HG03280 (cell line): Measurements from ENCODE around the gene PANK3.
"Not testable (repeated sequence)": the region's sequence is repeated elsewhere in the genome, so short reads cannot be mapped to it uniquely, and the experiment has no call there.

Experiments
- ATAC-seq: cut with Tn5 transposase; IDR thresholded peaks from one replicate; pipeline ENCODE4 v1.9.1; 2021; ENCODE audit warnings: mild to moderate bottlenecking, moderate library complexity; ENCODE audit not compliant: unreplicated experiment

The PANK3 gene

GRCh38 chr5:168596122-168596521 lies 17.0 kb upstream of the PANK3 start:
- not testable (repeated sequence) for ATAC-seq

GRCh38 chr5:168592014-168592368 lies 12.8 kb upstream of the PANK3 start:
- no peak for ATAC-seq

DNA sequence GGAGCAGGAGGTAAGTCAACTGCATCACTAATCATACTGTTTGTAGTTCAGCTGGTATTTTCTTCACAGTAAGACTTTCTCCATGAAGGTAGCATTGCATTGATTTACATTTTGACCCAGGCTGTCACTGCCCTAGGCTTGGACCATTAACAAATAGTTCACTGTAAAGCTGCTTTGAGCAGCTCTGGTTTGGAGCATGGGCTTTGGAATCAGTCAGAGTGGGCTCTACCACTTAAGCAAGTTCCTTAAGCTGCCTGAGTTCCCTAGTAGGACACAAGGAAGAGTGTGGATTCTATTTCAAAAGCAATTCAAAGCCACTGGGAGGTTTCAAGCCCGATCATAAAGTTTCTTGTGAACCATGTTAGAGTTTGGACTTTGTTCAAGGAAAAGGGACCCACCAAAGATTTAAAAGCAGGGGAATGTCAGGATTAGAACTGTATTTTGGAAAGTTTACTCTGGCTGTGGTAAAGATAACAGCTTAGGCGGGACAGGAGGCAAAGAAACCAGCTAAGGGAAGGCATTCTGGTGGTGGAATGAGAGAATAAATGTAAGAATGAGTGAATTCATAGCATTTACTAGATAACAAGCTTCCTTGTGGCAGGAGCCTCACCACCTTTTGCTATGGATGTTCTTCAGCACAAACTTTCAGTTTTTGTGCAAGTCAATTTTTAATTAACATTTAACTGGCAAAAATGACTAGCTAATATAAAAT lies 12.3 kb upstream of the PANK3 start:
- ATAC-seq = no peak

DNA sequence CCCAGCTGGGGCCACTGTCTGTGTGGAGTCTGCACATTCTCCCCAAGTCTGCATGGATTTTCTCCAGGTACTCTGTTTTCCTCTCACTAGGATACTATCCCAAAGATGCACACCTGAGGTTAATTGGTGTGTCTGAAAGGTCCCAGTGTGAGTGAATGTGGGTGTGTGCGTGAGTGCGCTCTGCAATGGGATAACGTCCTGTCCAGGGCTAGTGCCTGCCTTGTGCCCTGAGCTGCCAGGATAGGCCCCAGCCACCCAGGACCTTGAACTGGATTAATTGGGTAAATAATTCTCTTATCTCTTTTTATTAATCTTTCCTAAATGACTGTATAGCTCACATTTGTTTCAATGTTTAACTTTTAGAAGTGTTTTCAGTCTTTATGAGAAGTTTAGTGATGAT lies 11.5 kb upstream of the PANK3 start:
- no peak for ATAC-seq

GRCh38 chr5:168587987-168588386 lies 8.8 kb upstream of the PANK3 start:
- ATAC-seq = no peak

- no peak for ATAC-seq
These were observed 6.1 kb upstream of the PANK3 start for GRCh38 chr5:168585119-168585856.

- ATAC-seq = peak; percentile 23
These were observed 4.7 kb upstream of the PANK3 start for GRCh38 chr5:168583742-168584482.

GRCh38 chr5:168580814-168581469 lies 1.8 kb upstream of the PANK3 start:
- not testable (repeated sequence) for ATAC-seq

- no peak for ATAC-seq
These were observed 1.0 kb upstream of the PANK3 start for GRCh38 chr5:168580227-168580508.

GRCh38 chr5:168579488-168580226 lies 489 bp upstream of the PANK3 start:
- ATAC-seq = peak; percentile 94

DNA sequence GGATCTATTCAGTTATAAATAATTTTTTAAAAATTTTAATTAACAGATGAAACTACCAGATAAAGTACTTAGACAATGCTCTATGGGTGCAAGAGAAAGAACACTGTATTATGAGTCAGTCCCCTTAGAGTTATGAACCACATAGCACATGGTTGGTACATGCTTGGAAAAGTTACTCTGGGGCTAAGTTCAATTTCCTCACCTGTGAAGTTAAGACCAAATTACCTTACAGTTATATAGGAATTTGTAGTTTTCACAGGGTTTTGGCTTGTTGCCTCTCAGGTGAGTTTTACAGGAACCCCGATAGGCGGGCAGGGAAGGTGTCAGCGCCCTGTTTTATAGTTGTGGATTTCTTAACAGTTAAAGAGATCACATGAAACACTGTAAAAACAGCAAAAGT lies 1.2 kb downstream of the PANK3 start:
- ATAC-seq = no peak

- no peak for ATAC-seq
These were observed 3.5 kb downstream of the PANK3 start for GRCh38 chr5:168575391-168576372.

DNA sequence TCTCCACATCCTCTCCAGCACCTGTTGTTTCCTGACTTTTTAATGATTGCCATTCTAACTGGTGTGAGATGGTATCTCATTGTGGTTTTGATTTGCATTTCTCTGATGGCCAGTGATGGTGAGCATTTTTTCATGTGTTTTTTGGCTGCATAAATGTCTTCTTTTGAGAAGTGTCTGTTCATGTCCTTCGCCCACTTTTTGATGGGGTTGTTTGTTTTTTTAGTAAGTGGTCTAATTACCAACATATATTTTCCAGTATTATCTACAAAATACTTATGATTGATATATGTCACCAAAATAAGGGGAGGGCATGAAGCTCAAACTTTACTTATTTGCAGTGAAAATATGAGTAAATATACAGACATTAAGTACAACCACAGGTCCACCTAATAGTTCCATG lies 5.0 kb downstream of the PANK3 start:
- ATAC-seq = not testable (repeated sequence)

DNA sequence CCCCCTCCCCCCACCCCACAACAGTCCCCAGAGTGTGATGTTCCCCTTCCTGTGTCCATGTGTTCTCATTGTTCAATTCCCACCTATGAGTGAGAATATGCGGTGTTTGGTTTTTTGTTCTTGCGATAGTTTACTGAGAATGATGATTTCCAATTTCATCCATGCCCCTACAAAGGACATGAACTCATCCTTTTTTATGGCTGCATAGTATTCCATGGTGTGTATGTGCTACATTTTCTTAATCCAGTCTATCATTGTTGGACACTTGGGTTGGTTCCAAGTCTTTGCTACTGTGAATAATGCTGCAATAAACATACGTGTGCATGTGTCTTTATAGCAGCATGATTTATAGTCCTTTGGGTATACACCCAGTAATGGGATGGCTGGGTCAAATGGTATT lies 5.5 kb downstream of the PANK3 start:
- ATAC-seq = not testable (repeated sequence)

GRCh38 chr5:168570490-168571328 lies 8.5 kb downstream of the PANK3 start:
- ATAC-seq = no peak

GRCh38 chr5:168568738-168569137 lies 10.4 kb downstream of the PANK3 start:
- no peak for ATAC-seq

- no peak for ATAC-seq
These were observed 15.2 kb downstream of the PANK3 start for GRCh38 chr5:168563959-168564358.

- no peak for ATAC-seq
These were observed 16.9 kb downstream of the PANK3 start for GRCh38 chr5:168562279-168562678.

- ATAC-seq = no peak
These were observed 21.8 kb downstream of the PANK3 start for GRCh38 chr5:168557389-168557788.
